ENCODE results near the gene CARS2. TPM values are rescaled to one million over a fixed set of nuclear protein-coding genes. Genes with fewer than 3 reads are reported as not detected.

Gene CARS2
- total and polyA plus RNA-seq, 2 experiments from 2014 or later: 39.0 to 53.5 TPM

GRCh38 chr13:110646442-110647364 is 59.2 kb downstream of the CARS2 start (continued):
- TF ChIP-seq JUNB (IDR thresholded peaks at IDR 0.05; ENCODE audit: unreplicated experiment) (no peak), ETS1 (IDR thresholded peaks at IDR 0.05) (no peak)

GRCh38 chr13:110645750-110646149 is 60.2 kb downstream of the CARS2 start:
- Histone ChIP-seq H3K9me2 (ENCODE audit: insufficient read depth) (no peaks in the 10 kb centered on the region), H3K27me3 (ENCODE audit: insufficient read depth) (no peaks in the 10 kb centered on the region), H3K36me3 (ENCODE audit: insufficient read depth) (peaks cover 3% of the 10 kb centered on the region; the same call in 1 of the 2 replicates), H3K79me2 (replicated peaks; ENCODE audit: insufficient read depth) (no peaks in the 10 kb centered on the region), H3F3A (replicated peaks; ENCODE audit: low read depth) (peaks cover 10% of the 10 kb centered on the region), H3K4me2 (no peak overlapping the region), H3K4me3 (no peak overlapping the region), H3K4me1 (ENCODE audit: insufficient read depth) (peaks cover 6% of the 10 kb centered on the region), H3K27ac (ENCODE audit: low read depth) (no peak overlapping the region), H2AFZ (no peak overlapping the region), H4K20me1 (replicated peaks; ENCODE audit: insufficient read depth) (peaks cover 7% of the 10 kb centered on the region)
- DNase-seq (ENCODE audit: low spot score) (no peak), ATAC-seq (no peak)
- Mint-ChIP-seq H3K9me3 (no peaks in the 10 kb centered on the region), H3K4me1 (peaks cover 19% of the 10 kb centered on the region), H3K4me3 (no peak overlapping the region), H3K27ac (no peak overlapping the region), H3K36me3 (ENCODE audit: low read depth) (peaks cover 24% of the 10 kb centered on the region), H3K27me3 (ENCODE audit: insufficient read depth, low read depth, poor library complexity) (peaks cover 11% of the 10 kb centered on the region)
- TF ChIP-seq CREB1 (CRISPR knock-in tag; IDR thresholded peaks at IDR 0.05; ENCODE audit: low read depth) (no peak), REST (IDR thresholded peaks at IDR 0.05; ENCODE audit: unreplicated experiment) (no peak), EZH2 (IDR thresholded peaks at IDR 0.05; ENCODE audit: low read depth, unreplicated experiment) (no peak), EZH2phosphoT487 (IDR thresholded peaks at IDR 0.05; ENCODE audit: unreplicated experiment) (no peak), POLR2AphosphoS5 (IDR thresholded peaks at IDR 0.05; ENCODE audit: low read depth) (no peak)

All from GM23338 (cell line).